GM21381 (cell line): ENCODE data around the gene DAAM1.

Source experiments
- ATAC-seq: cut with Tn5 transposase; IDR thresholded peaks from one replicate; pipeline ENCODE4 v1.9.1; 2021; ENCODE audit warnings: mild to moderate bottlenecking, moderate library complexity; ENCODE audit not compliant: unreplicated experiment

The DAAM1 gene

DNA sequence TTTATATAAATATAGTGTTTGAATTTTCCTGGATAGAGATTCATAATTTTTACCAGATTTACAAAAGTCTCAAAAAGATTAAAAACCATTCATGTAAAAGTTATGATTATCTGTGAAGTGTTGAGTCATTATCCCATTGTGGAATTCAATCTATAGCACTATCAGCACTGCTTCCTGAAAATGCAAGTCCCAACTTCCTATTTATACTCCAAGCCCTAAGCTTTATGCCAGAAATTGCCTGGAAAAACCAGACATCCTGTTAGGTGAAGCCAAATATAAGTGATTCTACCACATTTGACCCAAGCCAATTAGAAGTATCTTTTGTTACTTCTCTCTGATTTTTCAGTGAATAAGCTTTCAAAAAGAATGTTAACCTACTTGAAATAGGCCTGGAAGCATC is 147.6 kb downstream of the DAAM1 start:
- ATAC-seq = no peak

DNA sequence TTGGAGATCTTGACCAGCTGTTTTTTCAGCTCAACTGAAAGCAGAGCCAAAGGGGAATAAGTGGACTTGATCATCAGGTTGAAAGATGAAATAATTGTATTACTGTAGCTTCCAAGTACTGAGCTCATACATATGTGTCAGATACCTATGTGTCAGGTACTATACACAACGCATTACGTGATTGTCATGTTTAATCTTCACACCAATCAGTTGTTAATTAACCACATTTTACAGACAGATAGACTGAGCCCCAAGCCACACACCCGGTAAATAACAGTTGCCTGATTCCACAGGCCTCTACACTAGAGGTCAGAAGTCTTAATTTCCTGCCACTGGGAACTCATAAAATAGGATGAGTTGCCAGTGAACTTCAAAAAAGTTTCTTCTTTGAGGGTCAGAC is 148.2 kb downstream of the DAAM1 start:
- no peak for ATAC-seq

DNA sequence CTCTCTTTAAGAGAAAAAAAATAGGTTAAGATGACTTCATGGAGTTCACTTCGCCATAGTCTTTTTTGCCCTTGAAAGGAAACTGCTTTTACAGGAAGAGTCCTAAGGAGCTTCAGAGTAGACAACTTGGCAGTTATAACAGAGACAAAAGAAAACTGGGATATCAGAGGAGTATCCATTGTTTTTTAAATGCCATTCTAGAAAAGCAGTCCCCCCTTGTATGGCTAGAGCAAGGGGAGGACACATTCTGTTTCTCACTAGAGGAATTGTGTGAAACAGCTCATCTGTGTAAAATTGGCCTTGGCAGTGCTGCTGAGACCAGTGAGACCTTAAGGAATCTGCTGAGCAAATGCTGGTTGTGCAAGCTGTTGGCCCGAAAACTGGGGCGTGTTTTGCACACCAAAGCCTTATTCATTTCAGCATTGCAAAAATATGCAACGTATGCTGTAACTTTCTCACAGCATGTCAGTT is 148.7 kb downstream of the DAAM1 start:
- no peak for ATAC-seq

DNA sequence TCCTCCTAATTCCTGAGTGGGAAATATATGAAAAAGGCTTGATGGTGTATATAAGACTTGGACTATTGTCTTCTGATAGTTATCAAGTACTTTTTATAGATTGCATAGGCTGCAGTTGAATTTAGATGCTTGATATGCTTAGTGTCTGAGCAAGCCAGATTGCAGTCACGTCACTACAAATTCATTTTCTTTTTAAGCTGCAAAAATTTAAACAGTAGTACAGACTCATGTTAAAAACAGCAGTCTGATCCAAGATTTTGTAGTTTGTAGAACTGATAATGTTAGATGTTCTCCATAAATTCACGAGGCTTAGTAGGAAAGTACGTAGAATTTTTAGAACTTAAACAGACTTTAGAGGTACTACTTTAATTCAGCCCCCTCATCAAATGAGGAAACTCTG is 150.3 kb downstream of the DAAM1 start:
- no peak for ATAC-seq

DNA sequence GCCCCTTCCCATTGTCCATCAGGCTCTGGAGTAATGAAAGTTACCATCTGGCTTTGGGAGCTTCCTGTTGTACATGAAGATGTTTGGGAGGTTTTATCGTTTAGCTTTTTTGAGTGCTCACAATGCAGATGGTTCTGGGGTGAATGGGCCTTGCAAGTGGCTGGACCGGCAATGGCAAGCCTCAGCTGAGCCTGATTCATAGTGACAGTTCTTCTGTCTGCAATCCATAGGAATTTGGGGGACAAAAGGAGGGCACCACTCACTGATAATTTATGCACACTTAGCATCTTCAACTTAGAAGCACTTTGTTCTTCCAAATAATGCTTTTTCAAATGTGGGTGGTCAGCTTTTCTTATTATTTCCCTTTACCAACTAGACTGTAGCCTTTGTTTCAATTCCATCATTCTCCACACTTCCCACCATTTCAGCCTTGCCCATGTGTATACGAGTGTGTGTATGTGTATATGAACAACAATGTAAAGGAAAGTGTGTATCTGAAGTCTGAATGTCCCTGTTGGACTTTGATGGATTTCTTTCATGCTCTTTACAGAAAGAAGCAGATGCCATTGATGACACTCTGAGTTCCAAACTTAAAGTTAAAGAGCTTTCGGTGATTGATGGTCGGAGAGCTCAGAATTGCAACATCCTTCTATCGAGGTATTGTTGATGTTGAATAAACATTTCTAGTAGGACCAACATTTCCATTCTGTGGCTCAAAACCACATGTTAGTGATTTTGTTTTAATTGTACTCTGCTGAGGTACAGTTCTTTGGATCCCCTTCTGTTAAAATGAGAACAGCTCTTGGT is 151.3 kb downstream of the DAAM1 start:
- no peak for ATAC-seq

DNA sequence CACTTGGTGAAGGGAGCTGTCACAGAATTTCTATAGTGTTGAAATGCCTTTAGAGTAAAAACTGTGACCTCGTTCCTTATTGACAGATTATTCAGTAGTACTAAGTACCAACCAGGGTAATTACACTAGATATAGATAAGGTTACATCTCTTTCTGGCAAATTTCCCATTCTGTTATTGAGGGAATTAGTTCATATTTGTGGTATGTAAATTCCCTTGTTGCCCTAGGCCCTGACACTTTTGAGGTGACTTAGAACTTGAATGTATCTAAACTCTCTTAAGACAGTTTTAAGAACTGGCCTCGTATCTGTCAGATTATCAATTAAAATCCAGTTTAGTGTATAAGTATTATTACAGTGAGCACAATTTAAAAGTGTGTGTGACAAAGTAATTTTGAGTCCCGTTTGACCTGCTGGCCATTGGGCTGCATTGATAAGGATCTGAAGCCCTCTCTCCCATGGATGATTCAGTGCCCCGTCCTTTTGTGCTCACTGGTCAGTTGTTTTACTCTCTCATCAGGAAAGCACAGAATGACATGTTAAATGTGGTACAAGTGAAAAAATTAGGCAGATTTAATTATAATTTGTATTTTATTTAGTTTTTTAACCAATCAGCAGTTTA is 153.5 kb downstream of the DAAM1 start:
- ATAC-seq = no peak

DNA sequence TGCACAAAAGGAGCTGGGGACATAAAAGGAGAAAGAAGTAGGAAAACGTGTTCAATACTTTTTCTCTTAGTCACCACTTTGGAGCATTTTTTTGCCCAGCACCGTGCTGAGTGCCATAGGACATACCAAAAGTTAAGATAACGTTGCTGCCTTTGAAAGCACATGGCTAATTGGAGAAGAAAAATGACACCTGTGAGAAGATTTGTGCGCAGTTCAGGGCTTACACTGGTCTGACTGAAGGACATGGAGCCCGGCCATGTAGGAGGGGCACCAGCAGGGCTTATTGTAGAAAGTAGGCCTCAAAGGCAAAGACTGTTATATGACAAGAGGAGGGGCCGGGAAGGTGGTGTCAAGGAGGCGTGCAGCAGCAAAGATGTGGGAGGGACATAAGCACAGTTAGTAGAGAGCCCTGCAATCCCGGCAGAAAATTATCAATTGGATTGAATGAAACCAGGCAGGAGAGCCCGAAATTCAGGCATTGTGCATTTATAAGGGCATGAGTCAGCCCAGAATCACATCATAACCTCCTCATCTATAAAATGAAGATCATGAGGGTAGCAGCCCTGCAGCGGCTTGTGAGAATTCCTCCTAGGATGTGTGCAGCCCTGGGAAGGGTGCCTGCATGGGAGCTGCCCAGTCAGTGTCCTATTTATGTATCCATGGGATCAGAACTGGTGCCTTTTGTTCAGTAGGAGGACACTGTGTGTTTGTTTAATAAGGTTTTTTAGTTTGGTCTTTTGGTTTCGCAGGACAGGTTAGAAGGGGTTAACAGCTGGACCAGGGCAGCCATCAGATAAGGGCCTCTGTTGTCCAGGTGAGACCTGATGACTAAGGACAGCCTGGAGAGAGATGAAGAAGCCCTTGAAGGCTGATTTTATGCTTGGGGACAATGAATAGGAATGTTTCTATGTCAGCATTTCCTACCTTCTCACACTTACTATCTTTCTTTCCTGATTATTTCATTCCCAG is 154.3 kb downstream of the DAAM1 start:
- ATAC-seq = no peak

DNA sequence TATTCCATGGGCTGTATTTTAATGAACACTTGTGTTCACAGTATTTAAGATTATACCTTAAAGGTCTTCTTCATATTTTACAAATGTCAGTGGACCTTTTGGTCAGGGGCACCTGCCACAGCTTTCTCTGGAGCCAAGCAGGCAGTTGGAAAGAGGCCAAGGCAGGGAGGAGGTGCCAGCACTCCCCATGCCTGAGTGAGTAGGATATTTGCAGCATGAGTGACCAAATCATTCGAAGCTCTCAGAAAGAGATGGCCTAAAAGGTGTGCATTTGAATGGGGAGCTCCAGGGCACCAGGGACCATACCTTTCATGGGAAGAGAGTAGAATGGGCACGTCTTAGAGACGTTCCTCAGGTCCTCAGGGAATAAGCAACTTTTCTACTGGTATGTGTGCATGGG is 155.1 kb downstream of the DAAM1 start:
- ATAC-seq = no peak

DNA sequence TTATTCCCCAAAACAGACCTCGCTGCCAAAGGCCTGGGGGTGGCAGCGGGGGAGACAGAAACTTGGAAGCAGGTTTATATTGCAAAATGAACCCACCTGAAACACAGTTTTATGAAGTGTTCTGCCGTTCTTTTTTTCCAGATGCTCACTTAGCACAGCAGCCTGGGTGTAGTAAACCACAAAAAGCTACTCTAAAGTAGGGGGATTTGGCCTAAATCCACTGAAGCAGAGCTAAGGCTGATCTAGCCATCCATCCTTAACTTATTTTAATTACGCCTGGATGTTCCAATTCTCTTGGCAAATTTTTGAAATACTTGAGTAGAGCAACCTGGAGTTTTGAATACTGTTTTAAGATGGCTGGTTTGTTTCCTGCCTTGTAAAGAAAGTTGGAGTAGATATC is 155.5 kb downstream of the DAAM1 start:
- ATAC-seq = no peak

DNA sequence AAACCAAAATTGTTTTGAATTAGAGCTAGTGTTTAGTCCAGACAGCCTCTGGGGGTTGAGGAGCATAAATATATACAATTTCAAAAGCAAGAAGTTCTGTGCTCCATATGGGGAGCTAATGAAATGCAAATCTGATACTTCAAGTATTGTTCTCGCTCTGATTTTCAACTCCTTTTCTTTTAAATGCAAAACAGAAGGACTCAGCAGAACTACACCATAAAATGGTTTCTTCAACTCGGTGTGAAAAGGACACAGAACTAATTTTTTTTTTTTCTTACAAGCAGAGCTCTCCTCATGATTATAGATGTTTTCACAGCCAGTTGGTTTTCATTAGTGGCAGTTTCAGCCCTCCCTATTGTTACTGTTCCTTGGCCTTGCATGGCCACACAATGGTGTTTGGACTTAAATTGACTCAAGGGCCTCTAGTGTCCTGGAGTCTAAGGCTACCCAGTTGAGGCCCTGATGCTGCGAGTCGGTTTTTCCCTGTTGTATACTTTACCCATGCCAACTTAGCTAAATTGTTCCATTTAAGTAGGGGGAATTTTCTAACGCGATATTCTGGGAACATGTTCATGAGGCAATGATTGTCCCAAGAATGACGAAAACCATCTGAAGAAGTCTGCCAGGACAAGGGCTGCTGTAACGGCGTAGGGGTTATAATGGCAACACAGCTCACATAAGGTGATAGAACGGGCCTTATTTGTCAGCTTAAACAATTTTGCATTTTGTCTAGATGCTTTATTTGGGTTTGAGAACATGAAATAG is 156.4 kb downstream of the DAAM1 start:
- ATAC-seq = no peak

DNA sequence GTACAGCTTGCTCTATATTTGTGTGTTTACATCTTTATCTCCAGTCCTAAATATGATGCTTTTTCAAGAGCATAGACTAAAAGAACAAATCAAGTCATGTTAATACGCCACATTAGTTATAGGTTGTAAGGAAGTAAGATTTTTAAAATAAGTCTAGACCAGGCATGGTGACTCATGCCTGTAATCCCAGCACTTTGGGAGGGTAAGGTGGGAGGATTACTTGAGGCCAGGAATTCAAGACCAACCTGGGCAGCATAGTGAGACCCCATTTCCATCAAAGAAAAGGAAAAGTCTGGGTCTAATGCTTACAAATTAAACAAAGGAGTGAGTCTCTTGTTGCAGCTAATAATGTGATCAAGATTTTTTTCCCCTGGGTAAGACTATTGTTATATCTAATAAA is 157.9 kb downstream of the DAAM1 start:
- ATAC-seq = no peak

DNA sequence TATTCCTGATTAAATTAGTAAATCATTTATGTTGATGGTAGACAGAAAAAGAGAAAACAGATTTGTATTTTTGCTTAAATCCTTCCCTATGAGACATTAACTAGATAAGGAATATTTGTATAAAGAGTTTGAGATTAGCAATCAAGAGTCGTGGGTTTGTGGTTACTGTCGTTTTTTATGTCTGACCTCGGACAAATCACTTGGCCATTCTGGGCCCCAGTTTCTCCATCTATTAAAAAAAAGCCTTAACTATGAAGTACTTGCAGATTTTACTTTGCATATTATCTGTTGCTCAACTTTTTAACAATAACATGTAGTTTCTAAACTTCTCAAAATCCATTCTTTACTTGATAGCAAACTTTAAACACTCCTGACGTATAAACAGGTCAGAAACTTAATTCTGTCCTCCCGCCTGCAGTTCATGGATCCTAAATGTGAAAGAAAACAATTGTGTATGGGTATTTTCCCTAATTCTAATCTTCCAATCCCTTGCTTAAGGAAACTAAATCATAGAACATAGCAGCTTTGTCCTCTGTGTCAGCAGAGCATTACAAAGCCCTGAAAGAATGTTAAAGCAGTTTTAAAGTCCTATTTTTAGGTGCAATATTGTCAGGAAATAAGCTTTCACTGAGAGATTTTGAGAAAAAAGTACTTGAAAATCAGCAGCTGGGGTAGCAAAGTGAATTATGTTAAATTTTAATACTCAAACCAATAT is 158.5 kb downstream of the DAAM1 start:
- no peak for ATAC-seq

DNA sequence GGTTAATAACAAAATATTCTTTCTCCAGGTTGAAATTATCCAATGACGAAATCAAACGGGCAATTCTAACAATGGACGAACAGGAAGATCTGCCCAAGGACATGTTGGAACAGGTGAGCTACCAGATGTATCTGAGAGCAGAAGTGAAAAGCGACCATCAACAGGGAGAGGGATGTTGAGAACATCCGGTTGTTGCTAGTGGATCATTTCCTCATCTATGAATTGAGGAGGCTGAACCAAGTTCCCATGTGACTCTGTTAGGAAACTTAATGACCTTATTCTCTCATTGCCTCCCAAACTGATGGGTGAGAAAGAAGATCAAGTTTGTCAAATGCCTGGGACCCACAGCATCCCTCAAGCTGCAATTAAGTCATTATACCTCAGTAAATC is 159.0 kb downstream of the DAAM1 start:
- ATAC-seq = no peak

DNA sequence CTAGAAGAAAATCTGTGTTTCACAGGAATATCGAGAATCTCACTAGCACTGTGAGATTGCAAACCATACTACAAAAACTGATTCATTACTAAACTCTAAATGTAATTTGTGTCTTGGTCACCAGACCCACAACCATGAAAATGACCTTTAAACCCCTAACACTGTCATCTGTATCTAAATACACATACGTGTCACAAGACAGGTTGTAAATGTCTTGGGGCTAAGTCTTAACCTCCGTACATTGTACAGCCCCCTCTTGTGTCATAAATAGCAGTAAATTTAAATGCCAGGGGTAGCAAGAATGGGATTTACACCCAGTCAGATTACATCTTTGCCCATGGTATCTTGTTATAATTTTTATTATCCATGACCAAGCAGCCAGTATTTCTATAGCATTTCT is 159.4 kb downstream of the DAAM1 start:
- ATAC-seq = no peak

DNA sequence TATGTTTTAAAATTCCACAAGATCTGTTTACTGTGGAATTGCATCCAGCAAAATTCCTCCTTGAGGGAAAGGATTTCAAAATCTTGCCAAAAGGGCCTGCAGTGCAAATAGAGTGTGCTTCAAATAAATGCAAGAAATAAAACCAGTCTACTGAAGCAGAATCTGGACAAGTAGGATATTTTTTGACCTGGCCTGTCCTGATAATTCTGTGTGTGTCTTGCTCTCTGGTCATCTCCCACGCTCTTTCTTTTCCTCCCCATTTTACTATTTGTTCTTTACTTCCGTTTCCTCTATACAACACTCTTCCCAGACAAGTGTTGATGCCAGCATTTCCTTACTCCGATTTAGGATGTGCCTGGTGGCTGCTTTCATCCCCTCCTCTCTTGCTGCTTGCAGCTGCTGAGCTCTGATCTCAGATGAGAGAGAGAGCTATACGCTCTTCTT is 160.8 kb downstream of the DAAM1 start:
- ATAC-seq = no peak

DNA sequence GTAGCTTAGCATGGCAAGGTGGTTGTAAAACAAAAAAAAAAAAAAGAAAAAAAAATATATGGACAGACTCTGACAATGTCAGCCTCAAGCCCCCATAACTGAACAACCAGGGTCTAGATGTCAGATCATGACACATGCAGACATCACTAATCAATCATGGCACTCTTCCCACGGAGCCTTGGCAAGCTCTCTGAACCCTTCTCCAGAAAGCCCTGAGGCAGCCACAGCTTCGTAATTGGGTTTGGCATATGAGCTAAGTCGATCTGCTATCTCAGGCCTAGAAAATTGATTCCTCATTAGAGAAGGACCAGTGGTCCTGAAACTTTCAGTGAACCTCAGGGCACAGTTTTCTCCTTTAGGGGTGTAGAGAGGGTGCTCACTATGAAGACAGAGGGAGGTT is 164.5 kb downstream of the DAAM1 start:
- no peak for ATAC-seq

DNA sequence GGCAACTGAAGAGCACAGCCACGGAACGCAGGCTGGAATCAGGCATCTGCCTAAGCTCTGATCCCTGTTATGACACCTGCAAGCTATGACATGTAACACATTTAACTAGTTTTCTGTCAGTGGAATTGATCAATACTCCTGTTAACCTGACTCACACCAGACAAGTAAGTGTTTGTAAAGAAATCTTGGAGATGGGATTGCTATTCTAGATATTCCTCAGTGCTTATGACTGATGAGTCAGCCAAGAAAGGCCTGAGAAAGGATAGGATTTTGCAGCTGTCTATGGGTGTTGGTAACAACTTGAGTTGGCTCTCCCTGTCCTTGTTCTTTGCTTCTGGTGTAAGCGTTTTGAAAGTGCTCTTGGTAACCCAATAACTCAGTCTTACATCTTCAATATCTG is 166.2 kb downstream of the DAAM1 start:
- no peak for ATAC-seq

DNA sequence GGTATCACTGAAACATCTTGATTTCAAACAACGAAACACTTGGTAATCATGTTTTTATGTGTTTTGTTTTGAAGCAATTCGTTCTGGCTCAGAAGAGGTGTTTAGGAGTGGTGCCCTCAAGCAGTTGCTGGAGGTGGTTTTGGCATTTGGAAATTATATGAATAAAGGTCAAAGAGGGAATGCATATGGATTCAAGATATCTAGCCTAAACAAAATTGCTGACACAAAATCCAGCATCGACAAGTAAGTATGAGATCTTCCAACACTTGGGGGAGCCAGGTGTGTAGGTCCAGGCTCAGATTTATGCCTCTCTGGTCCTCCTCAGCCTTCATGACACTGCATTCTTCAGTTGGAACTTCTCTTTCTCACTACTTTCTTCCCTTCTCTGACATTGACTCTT is 166.6 kb downstream of the DAAM1 start:
- ATAC-seq = no peak

DNA sequence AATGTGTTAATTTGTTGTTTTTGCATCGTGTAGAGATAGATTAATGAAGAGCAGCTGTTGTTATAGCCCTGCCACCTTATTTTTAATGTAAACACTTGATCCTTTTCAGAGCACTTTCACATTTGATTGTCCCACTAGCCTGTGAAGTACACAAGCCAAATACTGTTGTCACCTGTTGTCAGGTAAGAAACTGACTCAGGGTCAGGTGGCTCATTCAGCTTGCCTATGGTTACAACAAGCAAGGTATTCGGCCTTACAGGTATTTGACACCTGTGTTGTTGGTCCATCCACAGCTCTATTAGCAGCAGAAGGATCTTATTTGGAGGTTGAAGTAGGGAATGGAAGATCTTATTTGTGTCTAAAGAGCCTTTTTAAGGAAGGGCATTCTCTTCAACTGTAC is 167.8 kb downstream of the DAAM1 start:
- ATAC-seq = no peak

DNA sequence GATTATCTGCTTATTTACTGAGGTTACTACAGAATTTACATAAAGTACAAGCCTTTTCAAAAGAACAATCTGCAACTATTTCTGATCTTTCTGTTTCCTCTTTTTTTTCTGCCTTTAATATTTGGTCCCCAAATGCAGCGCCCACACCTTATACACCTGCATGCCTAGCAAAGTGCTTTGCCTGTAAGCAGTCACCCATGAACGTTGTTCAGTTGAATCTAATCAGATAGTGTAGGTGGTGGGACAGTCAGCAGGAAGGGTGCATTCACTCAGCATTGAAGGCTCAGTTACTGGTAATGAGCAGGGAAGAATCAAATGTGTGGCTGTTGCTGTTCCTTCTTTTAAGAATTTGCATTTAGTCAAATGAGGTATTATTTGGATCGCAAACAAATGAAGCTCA is 168.3 kb downstream of the DAAM1 start:
- ATAC-seq = no peak
